Mammary microvascular endothelial cell (primary cell): ENCODE results near the gene HTR6. TPM values are rescaled to one million over a fixed set of nuclear protein-coding genes. Genes with fewer than 3 reads are reported as not detected.

ENCODE experiments used
- total RNA-seq: library from RNA; depleted of rRNA; stranded (reverse); fragments of >200 nt; gene quantifications from 2 replicates; pipeline ENCODE4 v1.2.3, GENCODE V29; 2015

HTR6 gene
- total RNA-seq, result not detected in 2 replicates

GRCh38 chr1:19664453-19665185 lies at the start of gene HTR6:
TSS of gene HTR6 (plus strand) at chr1:19664875. CDS start at chr1:19665754, 879 bp downstream.

GRCh38 chr1:19643602-19644394 lies 20.9 kb upstream of the HTR6 start, which contains the start of gene NBL1:
TSS of gene NBL1 (plus strand) at chr1:19644311. CDS start at chr1:19655031, 10,720 bp downstream.

Other genes starting within 250 kb of the HTR6 start
- gene CAPZB, start 179.3 kb upstream of the HTR6 start, total RNA-seq, result 106 and 137 TPM in 2 replicates
- gene NBL1, start 20.6 kb upstream of the HTR6 start, total RNA-seq, result 54.3 and 72.4 TPM in 2 replicates
- gene TMCO4, start 135.0 kb downstream of the HTR6 start, total RNA-seq, result 6.8 and 7.9 TPM in 2 replicates
- not detected in 2 replicates for gene RNF186, start 150.4 kb downstream of the HTR6 start, total RNA-seq
- gene OTUD3, start 217.5 kb downstream of the HTR6 start, total RNA-seq, result 1.8 and 2.1 TPM in 2 replicates